ENCODE results near the gene THAP10.

THAP10 gene

DNA sequence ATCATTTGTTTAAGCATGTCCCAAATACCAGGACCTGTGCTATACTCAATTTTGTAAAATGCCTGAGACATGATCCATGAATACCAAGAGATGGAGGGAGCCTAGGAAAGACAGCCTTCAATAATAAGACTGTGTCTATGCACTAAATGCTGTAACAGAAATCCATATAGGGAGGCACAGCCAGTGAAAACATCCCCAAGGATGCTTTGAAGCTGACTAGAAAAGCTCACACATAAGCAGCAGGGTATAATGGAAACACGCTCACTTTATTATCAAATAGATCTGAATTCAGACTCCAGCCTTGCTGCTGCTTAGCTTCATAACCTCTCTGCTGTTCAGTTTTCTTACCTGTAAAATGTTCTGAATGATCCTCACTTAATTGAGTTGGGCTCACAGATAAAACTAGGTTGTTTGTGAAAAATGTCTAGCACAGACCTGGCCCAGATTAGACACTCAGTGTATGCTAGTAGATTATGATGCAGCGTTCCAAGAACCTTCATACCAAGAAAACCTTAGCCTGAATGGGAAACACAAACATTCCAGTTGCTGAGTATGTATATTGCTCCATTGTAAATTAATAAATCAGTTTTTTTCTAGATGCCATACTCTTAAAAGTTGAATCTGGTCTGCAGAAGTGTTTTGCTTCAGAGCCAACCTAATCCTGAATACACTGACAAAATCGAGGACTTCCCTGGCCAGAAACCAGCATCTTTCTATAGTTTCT lies 34.5 kb downstream of the THAP10 start:
- Histone ChIP-seq H3K4me1 (ENCODE audit: low read depth, poor library complexity, severe bottlenecking) (no peaks in the 10 kb centered on the region), H3K4me3 (IDR thresholded peaks at IDR 0.05; ENCODE audit: insufficient read depth, low read depth, low read length) (no peak overlapping the region), H4K20me1 (ENCODE audit: insufficient read depth) (no peaks in the 10 kb centered on the region), H3K27me3 (ENCODE audit: insufficient read depth, low read depth) (no peaks in the 10 kb centered on the region), H3K36me3 (ENCODE audit: insufficient read depth) (no peaks in the 10 kb centered on the region), H3K79me2 (ENCODE audit: insufficient read depth, low read depth) (no peaks in the 10 kb centered on the region), H3K27ac (no peak overlapping the region), H3K9ac (no peak overlapping the region), H2AFZ (ENCODE audit: low read depth) (no peak overlapping the region), H3K4me2 (no peak overlapping the region)
- TF ChIP-seq, protein P1, sequence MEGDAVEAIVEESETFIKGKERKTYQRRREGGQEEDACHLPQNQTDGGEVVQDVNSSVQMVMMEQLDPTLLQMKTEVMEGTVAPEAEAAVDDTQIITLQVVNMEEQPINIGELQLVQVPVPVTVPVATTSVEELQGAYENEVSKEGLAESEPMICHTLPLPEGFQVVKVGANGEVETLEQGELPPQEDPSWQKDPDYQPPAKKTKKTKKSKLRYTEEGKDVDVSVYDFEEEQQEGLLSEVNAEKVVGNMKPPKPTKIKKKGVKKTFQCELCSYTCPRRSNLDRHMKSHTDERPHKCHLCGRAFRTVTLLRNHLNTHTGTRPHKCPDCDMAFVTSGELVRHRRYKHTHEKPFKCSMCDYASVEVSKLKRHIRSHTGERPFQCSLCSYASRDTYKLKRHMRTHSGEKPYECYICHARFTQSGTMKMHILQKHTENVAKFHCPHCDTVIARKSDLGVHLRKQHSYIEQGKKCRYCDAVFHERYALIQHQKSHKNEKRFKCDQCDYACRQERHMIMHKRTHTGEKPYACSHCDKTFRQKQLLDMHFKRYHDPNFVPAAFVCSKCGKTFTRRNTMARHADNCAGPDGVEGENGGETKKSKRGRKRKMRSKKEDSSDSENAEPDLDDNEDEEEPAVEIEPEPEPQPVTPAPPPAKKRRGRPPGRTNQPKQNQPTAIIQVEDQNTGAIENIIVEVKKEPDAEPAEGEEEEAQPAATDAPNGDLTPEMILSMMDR (conservative IDR thresholded peaks at IDR 0.05; ENCODE audit: low read depth, low read length), result no peak

GRCh38 chr15:70856884-70857561 lies 35.2 kb downstream of the THAP10 start:
- H3K4me2 ChIP-seq, result no peak overlapping the region
- H4K20me1 ChIP-seq (ENCODE audit: insufficient read depth), result no peaks in the 10 kb centered on the region
- H3K36me3 ChIP-seq (ENCODE audit: insufficient read depth), result no peaks in the 10 kb centered on the region
- no peaks in the 10 kb centered on the region for H3K4me1 ChIP-seq (ENCODE audit: low read depth, poor library complexity, severe bottlenecking)
- H3K4me3 ChIP-seq (IDR thresholded peaks at IDR 0.05; ENCODE audit: insufficient read depth, low read depth, low read length), result no peak overlapping the region
- no peak overlapping the region for H3K9ac ChIP-seq
- H3K79me2 ChIP-seq (ENCODE audit: insufficient read depth, low read depth), result no peaks in the 10 kb centered on the region
- H3K27ac ChIP-seq, result no peak overlapping the region
- H2AFZ ChIP-seq (ENCODE audit: low read depth), result no peak overlapping the region
- TF ChIP-seq, protein P1 (conservative IDR thresholded peaks at IDR 0.05; ENCODE audit: low read depth, low read length), result no peak
- no peaks in the 10 kb centered on the region for H3K27me3 ChIP-seq (ENCODE audit: insufficient read depth, low read depth)

GRCh38 chr15:70856177-70856883 lies 35.9 kb downstream of the THAP10 start:
- Histone ChIP-seq H3K79me2 (ENCODE audit: insufficient read depth, low read depth) (no peaks in the 10 kb centered on the region), H3K9ac (no peak overlapping the region), H3K4me1 (ENCODE audit: low read depth, poor library complexity, severe bottlenecking) (no peaks in the 10 kb centered on the region), H3K4me3 (IDR thresholded peaks at IDR 0.05; ENCODE audit: insufficient read depth, low read depth, low read length) (no peak overlapping the region), H4K20me1 (ENCODE audit: insufficient read depth) (no peaks in the 10 kb centered on the region), H2AFZ (ENCODE audit: low read depth) (no peak overlapping the region), H3K27me3 (ENCODE audit: insufficient read depth, low read depth) (no peaks in the 10 kb centered on the region), H3K36me3 (ENCODE audit: insufficient read depth) (no peaks in the 10 kb centered on the region), H3K27ac (no peak overlapping the region), H3K4me2 (no peak overlapping the region)
- TF ChIP-seq, protein P1 (conservative IDR thresholded peaks at IDR 0.05; ENCODE audit: low read depth, low read length), result no peak

DNA sequence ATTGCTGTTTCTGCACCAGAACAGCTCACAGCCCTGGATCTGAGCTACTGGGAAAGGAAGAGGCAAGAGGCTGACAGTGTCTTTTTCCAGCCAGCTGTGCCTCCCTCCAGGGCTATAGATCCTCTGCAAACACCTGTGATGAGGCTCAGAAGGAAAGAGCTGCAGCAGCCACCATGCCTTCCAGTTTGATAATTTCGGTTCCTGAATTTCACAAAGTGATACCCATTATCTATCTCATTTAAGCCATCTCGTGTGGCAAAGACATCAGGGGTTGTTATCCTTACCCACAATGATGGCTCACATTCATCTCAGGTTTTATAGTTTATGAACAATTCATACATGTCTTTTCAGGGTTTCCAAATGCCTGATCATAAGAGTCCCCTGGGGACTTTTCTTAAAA lies 36.5 kb downstream of the THAP10 start:
- no peak overlapping the region for H3K9ac ChIP-seq
- H4K20me1 ChIP-seq (ENCODE audit: insufficient read depth), result no peaks in the 10 kb centered on the region
- H3K4me1 ChIP-seq (ENCODE audit: low read depth, poor library complexity, severe bottlenecking), result no peaks in the 10 kb centered on the region
- H3K4me2 ChIP-seq, result no peak overlapping the region
- H2AFZ ChIP-seq (ENCODE audit: low read depth), result no peak overlapping the region
- H3K27ac ChIP-seq, result no peak overlapping the region
- H3K79me2 ChIP-seq (ENCODE audit: insufficient read depth, low read depth), result no peaks in the 10 kb centered on the region
- H3K36me3 ChIP-seq (ENCODE audit: insufficient read depth), result no peaks in the 10 kb centered on the region
- no peaks in the 10 kb centered on the region for H3K27me3 ChIP-seq (ENCODE audit: insufficient read depth, low read depth)
- TF ChIP-seq, protein P1 (conservative IDR thresholded peaks at IDR 0.05; ENCODE audit: low read depth, low read length), result no peak
- H3K4me3 ChIP-seq (IDR thresholded peaks at IDR 0.05; ENCODE audit: insufficient read depth, low read depth, low read length), result no peak overlapping the region
